ENCODE results near the gene RNF130. TPM values are rescaled to one million over a fixed set of nuclear protein-coding genes. Genes with fewer than 3 reads are reported as not detected.

The RNF130 gene
- total and polyA plus RNA-seq, 4 donors: 24.9 to 93.1 (median 51.4) TPM

DNA sequence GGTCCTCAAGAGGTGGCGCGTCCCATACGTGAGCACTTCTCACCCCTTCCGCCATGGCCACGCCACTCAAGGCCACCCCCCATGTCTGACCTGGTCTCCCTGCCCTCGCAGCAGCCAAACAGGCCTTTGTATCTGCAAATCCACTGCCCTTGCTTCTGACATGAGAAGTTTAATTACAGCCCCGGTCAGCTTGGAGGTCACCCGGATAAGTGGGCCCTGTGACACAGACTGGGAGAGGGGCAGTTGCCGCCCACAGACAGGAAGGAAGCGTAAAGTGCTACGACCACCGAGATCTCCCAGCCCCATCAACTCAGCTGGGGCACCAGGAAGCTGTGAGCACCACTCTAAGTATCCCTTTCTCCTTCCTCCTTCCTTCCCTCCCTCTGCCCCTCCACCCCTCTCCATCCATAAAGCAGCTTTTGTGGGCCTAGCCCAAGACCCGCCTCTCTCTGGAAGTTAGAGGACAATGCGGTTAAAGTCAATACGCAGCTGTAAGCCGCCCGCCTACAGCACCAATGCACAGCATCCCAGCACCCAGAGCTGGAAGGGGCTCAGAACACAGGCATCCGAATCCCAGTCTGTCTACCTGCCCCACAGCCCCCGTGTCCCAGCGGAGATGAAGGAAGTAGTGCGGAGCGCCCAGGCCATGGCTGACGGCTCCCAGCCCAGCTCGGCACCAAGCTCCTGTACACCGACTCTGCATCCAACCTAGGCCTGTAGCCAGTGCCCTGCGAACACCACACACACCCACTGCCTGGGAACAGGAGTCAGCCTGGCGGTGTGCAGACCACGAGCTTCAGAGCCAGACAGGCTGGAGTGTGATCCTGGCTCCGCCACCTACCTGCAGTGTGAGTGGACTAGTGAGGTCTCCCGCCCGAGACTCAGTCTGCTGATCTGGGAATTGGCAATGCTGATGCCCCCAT, 44.8 kb upstream of the RNF130 start:
- Histone ChIP-seq H3K36me3 (ENCODE audit: control insufficient read depth in 4 of 4, insufficient read depth in 3 of 4, low read depth in 1 of 4, low read length in 3 of 4) (no peaks in the 10 kb centered on the region), H3K4me1 (ENCODE audit: control insufficient read depth in 4 of 4, insufficient read depth in 4 of 4, low read length in 3 of 4) (no peaks in the 10 kb centered on the region), H3K27me3 (ENCODE audit: control insufficient read depth in 4 of 4, insufficient read depth in 4 of 4, low read length in 3 of 4) (no peaks in the 10 kb centered on the region), H3K9ac (ENCODE audit: low read depth in 1 of 2, low read length in 2 of 2) (no peak overlapping the region), H3K4me3 (ENCODE audit: low read depth in 1 of 3, low read length in 3 of 3) (no peak overlapping the region), H3K27ac (ENCODE audit: low read depth in 1 of 2, low read length in 2 of 2) (no peak overlapping the region), H3K9me3 (ENCODE audit: control insufficient read depth in 4 of 4, low read length in 3 of 4) (no peaks in the 10 kb centered on the region)
- TF ChIP-seq, protein P1, sequence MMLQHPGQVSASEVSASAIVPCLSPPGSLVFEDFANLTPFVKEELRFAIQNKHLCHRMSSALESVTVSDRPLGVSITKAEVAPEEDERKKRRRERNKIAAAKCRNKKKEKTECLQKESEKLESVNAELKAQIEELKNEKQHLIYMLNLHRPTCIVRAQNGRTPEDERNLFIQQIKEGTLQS (IDR thresholded peaks at IDR 0.05): no peak
- no peak for TF ChIP-seq RXRA (IDR thresholded peaks at IDR 0.05)
- TF ChIP-seq HNF4A (conservative IDR thresholded peaks at IDR 0.05): no peak
- TF ChIP-seq FOXA2 (IDR thresholded peaks at IDR 0.05): no peak
- no peak for TF ChIP-seq TAF1 (conservative IDR thresholded peaks at IDR 0.05)
- TF ChIP-seq EGR1 (IDR thresholded peaks at IDR 0.05; ENCODE audit: low read depth in 2 of 2): no peak
- no peak for TF ChIP-seq JUND (IDR thresholded peaks at IDR 0.05)
- no peak for TF ChIP-seq RAD21 (IDR thresholded peaks at IDR 0.05)
- TF ChIP-seq, protein P2, sequence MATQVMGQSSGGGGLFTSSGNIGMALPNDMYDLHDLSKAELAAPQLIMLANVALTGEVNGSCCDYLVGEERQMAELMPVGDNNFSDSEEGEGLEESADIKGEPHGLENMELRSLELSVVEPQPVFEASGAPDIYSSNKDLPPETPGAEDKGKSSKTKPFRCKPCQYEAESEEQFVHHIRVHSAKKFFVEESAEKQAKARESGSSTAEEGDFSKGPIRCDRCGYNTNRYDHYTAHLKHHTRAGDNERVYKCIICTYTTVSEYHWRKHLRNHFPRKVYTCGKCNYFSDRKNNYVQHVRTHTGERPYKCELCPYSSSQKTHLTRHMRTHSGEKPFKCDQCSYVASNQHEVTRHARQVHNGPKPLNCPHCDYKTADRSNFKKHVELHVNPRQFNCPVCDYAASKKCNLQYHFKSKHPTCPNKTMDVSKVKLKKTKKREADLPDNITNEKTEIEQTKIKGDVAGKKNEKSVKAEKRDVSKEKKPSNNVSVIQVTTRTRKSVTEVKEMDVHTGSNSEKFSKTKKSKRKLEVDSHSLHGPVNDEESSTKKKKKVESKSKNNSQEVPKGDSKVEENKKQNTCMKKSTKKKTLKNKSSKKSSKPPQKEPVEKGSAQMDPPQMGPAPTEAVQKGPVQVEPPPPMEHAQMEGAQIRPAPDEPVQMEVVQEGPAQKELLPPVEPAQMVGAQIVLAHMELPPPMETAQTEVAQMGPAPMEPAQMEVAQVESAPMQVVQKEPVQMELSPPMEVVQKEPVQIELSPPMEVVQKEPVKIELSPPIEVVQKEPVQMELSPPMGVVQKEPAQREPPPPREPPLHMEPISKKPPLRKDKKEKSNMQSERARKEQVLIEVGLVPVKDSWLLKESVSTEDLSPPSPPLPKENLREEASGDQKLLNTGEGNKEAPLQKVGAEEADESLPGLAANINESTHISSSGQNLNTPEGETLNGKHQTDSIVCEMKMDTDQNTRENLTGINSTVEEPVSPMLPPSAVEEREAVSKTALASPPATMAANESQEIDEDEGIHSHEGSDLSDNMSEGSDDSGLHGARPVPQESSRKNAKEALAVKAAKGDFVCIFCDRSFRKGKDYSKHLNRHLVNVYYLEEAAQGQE (IDR thresholded peaks at IDR 0.05): no peak
- TF ChIP-seq, protein P3, sequence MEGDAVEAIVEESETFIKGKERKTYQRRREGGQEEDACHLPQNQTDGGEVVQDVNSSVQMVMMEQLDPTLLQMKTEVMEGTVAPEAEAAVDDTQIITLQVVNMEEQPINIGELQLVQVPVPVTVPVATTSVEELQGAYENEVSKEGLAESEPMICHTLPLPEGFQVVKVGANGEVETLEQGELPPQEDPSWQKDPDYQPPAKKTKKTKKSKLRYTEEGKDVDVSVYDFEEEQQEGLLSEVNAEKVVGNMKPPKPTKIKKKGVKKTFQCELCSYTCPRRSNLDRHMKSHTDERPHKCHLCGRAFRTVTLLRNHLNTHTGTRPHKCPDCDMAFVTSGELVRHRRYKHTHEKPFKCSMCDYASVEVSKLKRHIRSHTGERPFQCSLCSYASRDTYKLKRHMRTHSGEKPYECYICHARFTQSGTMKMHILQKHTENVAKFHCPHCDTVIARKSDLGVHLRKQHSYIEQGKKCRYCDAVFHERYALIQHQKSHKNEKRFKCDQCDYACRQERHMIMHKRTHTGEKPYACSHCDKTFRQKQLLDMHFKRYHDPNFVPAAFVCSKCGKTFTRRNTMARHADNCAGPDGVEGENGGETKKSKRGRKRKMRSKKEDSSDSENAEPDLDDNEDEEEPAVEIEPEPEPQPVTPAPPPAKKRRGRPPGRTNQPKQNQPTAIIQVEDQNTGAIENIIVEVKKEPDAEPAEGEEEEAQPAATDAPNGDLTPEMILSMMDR (IDR thresholded peaks at IDR 0.05; ENCODE audit: low read depth, low read length, missing input control): no peak
- TF ChIP-seq, protein P4, sequence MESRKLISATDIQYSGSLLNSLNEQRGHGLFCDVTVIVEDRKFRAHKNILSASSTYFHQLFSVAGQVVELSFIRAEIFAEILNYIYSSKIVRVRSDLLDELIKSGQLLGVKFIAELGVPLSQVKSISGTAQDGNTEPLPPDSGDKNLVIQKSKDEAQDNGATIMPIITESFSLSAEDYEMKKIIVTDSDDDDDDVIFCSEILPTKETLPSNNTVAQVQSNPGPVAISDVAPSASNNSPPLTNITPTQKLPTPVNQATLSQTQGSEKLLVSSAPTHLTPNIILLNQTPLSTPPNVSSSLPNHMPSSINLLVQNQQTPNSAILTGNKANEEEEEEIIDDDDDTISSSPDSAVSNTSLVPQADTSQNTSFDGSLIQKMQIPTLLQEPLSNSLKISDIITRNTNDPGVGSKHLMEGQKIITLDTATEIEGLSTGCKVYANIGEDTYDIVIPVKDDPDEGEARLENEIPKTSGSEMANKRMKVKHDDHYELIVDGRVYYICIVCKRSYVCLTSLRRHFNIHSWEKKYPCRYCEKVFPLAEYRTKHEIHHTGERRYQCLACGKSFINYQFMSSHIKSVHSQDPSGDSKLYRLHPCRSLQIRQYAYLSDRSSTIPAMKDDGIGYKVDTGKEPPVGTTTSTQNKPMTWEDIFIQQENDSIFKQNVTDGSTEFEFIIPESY (IDR thresholded peaks at IDR 0.05): no peak
- no peak for TF ChIP-seq NR2F2 (IDR thresholded peaks at IDR 0.05)
- TF ChIP-seq, protein P5, sequence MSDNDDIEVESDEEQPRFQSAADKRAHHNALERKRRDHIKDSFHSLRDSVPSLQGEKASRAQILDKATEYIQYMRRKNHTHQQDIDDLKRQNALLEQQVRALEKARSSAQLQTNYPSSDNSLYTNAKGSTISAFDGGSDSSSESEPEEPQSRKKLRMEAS (IDR thresholded peaks at IDR 0.05): no peak
- TF ChIP-seq FOXA1 (IDR thresholded peaks at IDR 0.05): no peak
- no peak for TF ChIP-seq SP1 (IDR thresholded peaks at IDR 0.05)
- no peak for DNase-seq (ENCODE audit: low spot score)
- WGBS: 90% methylated on average over 31 of the region's 31 CpGs
